ENCODE results near the gene DUS1L. TPM values are rescaled to one million over a fixed set of nuclear protein-coding genes. Genes with fewer than 3 reads are reported as not detected.

DUS1L gene
- total and polyA plus RNA-seq, 2 experiments from 2014 or later: 66.0 to 122 TPM

GRCh38 chr17:82113941-82114340, 48.3 kb upstream of the DUS1L start (continued):
- TF ChIP-seq EZH2 (IDR thresholded peaks at IDR 0.05; ENCODE audit: low read depth, unreplicated experiment) (no peak), EZH2phosphoT487 (IDR thresholded peaks at IDR 0.05; ENCODE audit: unreplicated experiment) (no peak), STAT1 (IDR thresholded peaks at IDR 0.05; ENCODE audit: unreplicated experiment) (no peak), ZNF114 (CRISPR knock-in tag; IDR thresholded peaks at IDR 0.05) (no peak), ZNF331 (CRISPR knock-in tag; IDR thresholded peaks at IDR 0.05; ENCODE audit: low read depth) (no peak)

- H3K27ac ChIP-seq (ENCODE audit: low read depth): no peak overlapping the region
- no peaks in the 10 kb centered on the region for H3F3A ChIP-seq (replicated peaks; ENCODE audit: low read depth)
- H3K4me1 ChIP-seq (ENCODE audit: insufficient read depth): no peaks in the 10 kb centered on the region
- Mint-ChIP-seq H3K4me3 (no peak overlapping the region), H3K4me1 (peaks cover 12% of the 10 kb centered on the region; the same call in 2 of the 3 replicates), H3K9me3 (peaks cover 2% of the 10 kb centered on the region; the same call in 2 of the 3 replicates), H3K27ac (no peak overlapping the region), H3K36me3 (ENCODE audit: low read depth) (no peaks in the 10 kb centered on the region; the same call in 2 of the 3 replicates), H3K27me3 (ENCODE audit: insufficient read depth, low read depth, poor library complexity) (peaks cover 22% of the 10 kb centered on the region)
- no peaks in the 10 kb centered on the region for H3K79me2 ChIP-seq (replicated peaks; ENCODE audit: insufficient read depth)
- H3K27me3 ChIP-seq (ENCODE audit: insufficient read depth): 0 out of 2 replicates have a peak, but pooled peaks cover 4% of the 10 kb centered on the region
- H3K36me3 ChIP-seq (ENCODE audit: insufficient read depth): no peaks in the 10 kb centered on the region
- H3K4me3 ChIP-seq: no peak overlapping the region
- no peak for DNase-seq (ENCODE audit: low spot score)
- no peak for ATAC-seq
- H3K9me2 ChIP-seq (ENCODE audit: insufficient read depth): no peaks in the 10 kb centered on the region
- H2AFZ ChIP-seq: no peak overlapping the region
- no peak overlapping the region for H3K4me2 ChIP-seq
- TF ChIP-seq JUNB (IDR thresholded peaks at IDR 0.05; ENCODE audit: unreplicated experiment) (no peak), REST (IDR thresholded peaks at IDR 0.05; ENCODE audit: unreplicated experiment) (no peak), NANOG (IDR thresholded peaks at IDR 0.05; ENCODE audit: borderline replicate concordance) (no peak), EZH2 (IDR thresholded peaks at IDR 0.05; ENCODE audit: low read depth, unreplicated experiment) (no peak), CTCF (conservative IDR thresholded peaks at IDR 0.05; ENCODE audit: low read depth in 2 of 2) (no peak)
- H4K20me1 ChIP-seq (replicated peaks; ENCODE audit: insufficient read depth): no peaks in the 10 kb centered on the region; the same call in 1 of the 2 replicates
Observed at GRCh38 chr17:82113422-82113821, 47.8 kb upstream of the DUS1L start.

All from GM23338 (cell line).